MCF 10A (cell line): ENCODE results near the gene MTUS2. TPM values are rescaled to one million over a fixed set of nuclear protein-coding genes. Genes with fewer than 3 reads are reported as not detected.

Source experiments
- BruUV-seq: library from RNA; stranded (reverse); fragments of 400-500 nt; replicated peaks from 2 replicates; lab custom pipeline; 2021; lab: Mats Ljungman, UMichigan
- CTCF ChIA-PET: fragments of 300-600 bp; sonication (Branson Sonifier 250); formaldehyde crosslinking; extraction: SDS; loops from one replicate; lab custom pipeline; 2021; ENCODE audit warnings: antibody characterized with exemption, inconsistent platforms; lab: Yijun Ruan, JAX
- POLR2A ChIA-PET: fragments of 300-600, 350-650 bp; sonication (Branson Sonifier 250); formaldehyde crosslinking; extraction: SDS; loops from one replicate; lab custom pipeline; 2020; ENCODE audit warnings: antibody characterized with exemption, inconsistent platforms; lab: Yijun Ruan, JAX
- DNase-seq: peaks from one replicate; pipeline ENCODE4 v3.0.0-alpha.2; 2018; ENCODE audit not compliant: unreplicated experiment
- H3K27ac Mint-ChIP-seq: one replicate; pipeline ENCODE4 v1.8.0; 2022; ENCODE audit warnings: mild to moderate bottlenecking, low read depth, mixed read lengths; ENCODE audit not compliant: unreplicated experiment
- H3K27me3 Mint-ChIP-seq: one replicate; pipeline ENCODE4 v1.8.0; 2022; ENCODE audit warnings: mixed read lengths; ENCODE audit not compliant: insufficient read depth, unreplicated experiment
- H3K36me3 Mint-ChIP-seq: one replicate; pipeline ENCODE4 v1.8.0; 2022; ENCODE audit warnings: mild to moderate bottlenecking, moderate library complexity, mixed read lengths; ENCODE audit not compliant: insufficient read depth, unreplicated experiment
- H3K4me1 Mint-ChIP-seq: one replicate; pipeline ENCODE4 v1.8.0; 2022; ENCODE audit warnings: mixed read lengths; ENCODE audit not compliant: insufficient read depth, unreplicated experiment
- H3K4me3 Mint-ChIP-seq: one replicate; pipeline ENCODE4 v1.8.0; 2022; ENCODE audit warnings: mild to moderate bottlenecking, moderate library complexity, mixed read lengths; ENCODE audit not compliant: unreplicated experiment
- H3K9me3 Mint-ChIP-seq: one replicate; pipeline ENCODE4 v1.8.0; 2022; ENCODE audit warnings: mixed read lengths; ENCODE audit not compliant: unreplicated experiment
- intact Hi-C: fragments of 100-400 bp; cut with micrococcal nuclease; formaldehyde crosslinking; loops from 2 replicates; pipeline ENCODE4 v1.14.1; 2022
- total RNA-seq: library from RNA; stranded (reverse); gene quantifications from 2 replicates; pipeline ENCODE4 v1.2.3, GENCODE V29; 2022
- TF ChIP-seq, protein P1 (sequence below): fragments of 200-600 bp; IDR thresholded peaks from one replicate; pipeline ENCODE4 v1.8.0; 2022; ENCODE audit warnings: antibody characterized with exemption, mild to moderate bottlenecking; ENCODE audit not compliant: unreplicated experiment

Gene MTUS2
- total RNA-seq, 1 experiment from 2014 or later: not detected

DNA sequence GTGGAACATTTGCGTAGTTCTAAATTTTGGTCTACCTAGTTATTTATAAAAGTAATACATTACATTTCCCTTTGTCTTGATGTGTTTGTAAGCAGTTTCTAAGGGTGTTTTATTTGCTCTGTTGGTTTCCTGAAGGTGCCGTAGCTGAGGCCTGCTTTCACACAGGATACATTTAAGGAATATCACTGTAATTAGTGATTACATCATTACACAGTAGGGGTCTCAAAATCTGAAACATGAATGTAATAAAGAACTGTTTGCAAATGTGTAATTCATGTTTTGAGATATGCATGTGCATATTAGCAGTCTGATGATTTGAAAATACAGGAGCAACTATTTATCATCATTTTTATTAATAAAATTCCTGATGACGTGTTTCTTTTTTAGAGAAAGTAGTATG, 281.8 kb downstream of the MTUS2 start:
- POLR2A ChIA-PET: interaction anchor here (1.0 kb wide), 1 partner anchor 14 kb away, joined by 3 read pairs; no protein-coding TSS in a partner anchor
- Mint-ChIP-seq H3K36me3 (no peaks in the 10 kb centered on the region), H3K9me3 (peaks cover 7% of the 10 kb centered on the region), H3K4me3 (no peak overlapping the region), H3K4me1 (no peaks in the 10 kb centered on the region), H3K27me3 (no peaks in the 10 kb centered on the region), H3K27ac (no peak overlapping the region)
- TF ChIP-seq, protein P1, sequence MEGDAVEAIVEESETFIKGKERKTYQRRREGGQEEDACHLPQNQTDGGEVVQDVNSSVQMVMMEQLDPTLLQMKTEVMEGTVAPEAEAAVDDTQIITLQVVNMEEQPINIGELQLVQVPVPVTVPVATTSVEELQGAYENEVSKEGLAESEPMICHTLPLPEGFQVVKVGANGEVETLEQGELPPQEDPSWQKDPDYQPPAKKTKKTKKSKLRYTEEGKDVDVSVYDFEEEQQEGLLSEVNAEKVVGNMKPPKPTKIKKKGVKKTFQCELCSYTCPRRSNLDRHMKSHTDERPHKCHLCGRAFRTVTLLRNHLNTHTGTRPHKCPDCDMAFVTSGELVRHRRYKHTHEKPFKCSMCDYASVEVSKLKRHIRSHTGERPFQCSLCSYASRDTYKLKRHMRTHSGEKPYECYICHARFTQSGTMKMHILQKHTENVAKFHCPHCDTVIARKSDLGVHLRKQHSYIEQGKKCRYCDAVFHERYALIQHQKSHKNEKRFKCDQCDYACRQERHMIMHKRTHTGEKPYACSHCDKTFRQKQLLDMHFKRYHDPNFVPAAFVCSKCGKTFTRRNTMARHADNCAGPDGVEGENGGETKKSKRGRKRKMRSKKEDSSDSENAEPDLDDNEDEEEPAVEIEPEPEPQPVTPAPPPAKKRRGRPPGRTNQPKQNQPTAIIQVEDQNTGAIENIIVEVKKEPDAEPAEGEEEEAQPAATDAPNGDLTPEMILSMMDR: no peak
- intact Hi-C loops: no loop called here
- no TSS peak for BruUV-seq
- DNase-seq: no peak
- CTCF ChIA-PET: interaction anchor here (0.6 to 0.7 kb wide), 3 partner anchors 10 to 27 kb away, joined by 3 read pairs; no protein-coding TSS in a partner anchor

DNA sequence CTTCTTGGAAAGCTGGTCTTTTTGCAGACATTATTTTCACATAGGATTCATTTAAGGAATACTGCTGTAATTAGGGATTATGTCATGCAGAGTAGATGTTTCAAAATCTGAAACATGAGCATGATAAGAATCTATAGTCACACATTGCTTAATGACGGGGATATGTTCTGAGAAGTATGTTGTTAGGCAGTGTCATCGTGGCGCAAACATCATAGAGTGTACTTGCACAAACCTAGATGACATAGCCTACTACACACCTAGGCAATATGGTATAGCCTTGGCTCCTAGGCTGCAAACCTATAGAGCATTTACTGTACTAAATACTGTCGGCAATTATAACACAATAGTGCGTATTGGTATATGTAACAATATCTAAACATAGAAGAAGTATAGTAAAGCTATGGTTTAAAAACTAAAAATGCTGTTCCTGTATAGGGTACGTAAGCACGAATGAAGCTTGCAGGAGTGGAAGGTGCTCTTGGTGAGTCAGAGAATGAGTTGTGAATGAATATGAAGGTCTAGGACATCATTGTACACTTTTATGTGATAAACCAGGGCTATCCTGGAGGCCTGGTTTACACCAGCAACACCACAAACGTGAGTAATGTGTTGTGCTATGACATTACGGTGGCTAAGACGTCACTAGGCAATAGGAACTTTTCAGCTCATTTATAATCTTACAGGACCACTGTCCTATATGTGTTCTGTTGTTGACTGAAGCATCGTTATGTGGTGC, 283.1 kb downstream of the MTUS2 start:
- Mint-ChIP-seq H3K36me3 (no peaks in the 10 kb centered on the region), H3K4me1 (no peaks in the 10 kb centered on the region), H3K27ac (no peak overlapping the region), H3K27me3 (no peaks in the 10 kb centered on the region), H3K9me3 (peaks cover 9% of the 10 kb centered on the region), H3K4me3 (no peak overlapping the region)
- BruUV-seq: no TSS peak
- CTCF ChIA-PET: no interaction called here
- intact Hi-C loops: no loop called here
- POLR2A ChIA-PET: interaction anchor here (0.6 kb wide), 1 partner anchor 214 kb away, joined by 3 read pairs; no protein-coding TSS in a partner anchor
- no peak for DNase-seq
- TF ChIP-seq, protein P1: no peak

DNA sequence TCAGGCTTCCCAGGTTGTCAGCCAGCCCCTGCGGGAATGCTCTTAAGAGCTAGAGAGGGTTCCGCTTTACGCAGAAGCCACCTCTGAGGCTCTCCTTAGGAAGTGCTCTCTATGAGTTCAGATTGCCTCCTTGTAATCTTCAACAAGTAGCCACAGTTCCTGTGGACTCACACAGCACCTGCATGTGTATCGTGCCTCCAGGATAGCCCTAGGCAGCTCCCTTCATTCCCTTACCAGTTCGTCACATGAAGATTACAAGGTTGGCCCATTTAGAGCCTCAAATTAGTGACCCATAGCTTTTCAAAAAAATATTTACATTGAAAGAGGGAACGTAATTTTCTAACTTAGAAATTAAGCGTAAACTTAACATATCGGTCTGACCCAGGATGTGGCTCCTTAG, 284.3 kb downstream of the MTUS2 start:
- intact Hi-C loops: no loop called here
- Mint-ChIP-seq H3K4me1 (no peaks in the 10 kb centered on the region), H3K36me3 (no peaks in the 10 kb centered on the region), H3K27me3 (no peaks in the 10 kb centered on the region), H3K9me3 (peaks cover 9% of the 10 kb centered on the region), H3K4me3 (no peak overlapping the region), H3K27ac (no peak overlapping the region)
- no TSS peak for BruUV-seq
- TF ChIP-seq, protein P1: no peak
- ChIA-PET POLR2A (no interaction called here), CTCF (no interaction called here)
- no peak for DNase-seq

DNA sequence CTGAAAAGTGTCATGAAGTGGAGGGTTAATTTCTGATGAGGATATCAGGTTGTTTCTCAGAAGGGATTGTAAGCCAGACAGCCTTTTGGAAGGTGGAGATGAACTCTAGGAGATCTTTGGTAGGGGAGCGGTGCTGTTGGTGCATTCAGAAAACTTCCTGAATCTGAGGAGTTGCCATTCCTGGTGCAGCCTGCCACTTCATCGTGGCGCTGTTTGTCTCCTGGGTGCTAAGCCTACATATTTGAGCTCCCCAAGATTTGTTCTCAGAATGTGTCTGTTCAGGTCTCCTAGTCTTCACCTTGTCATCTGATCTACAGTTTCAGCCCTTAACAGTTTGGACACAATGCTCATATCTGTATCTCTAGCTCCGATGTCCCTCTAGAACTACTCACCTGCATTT, 285.6 kb downstream of the MTUS2 start:
- H3K9me3 Mint-ChIP-seq: peaks cover 9% of the 10 kb centered on the region
- ChIA-PET POLR2A (no interaction called here), CTCF (interaction anchor here (0.8 to 1.2 kb wide), 2 partner anchors 9 kb away, joined by 3 to 5 read pairs; no protein-coding TSS in a partner anchor)
- no peak overlapping the region for H3K4me3 Mint-ChIP-seq
- TF ChIP-seq, protein P1: no peak
- intact Hi-C loops: no loop called here
- H3K27me3 Mint-ChIP-seq: no peaks in the 10 kb centered on the region
- H3K36me3 Mint-ChIP-seq: no peaks in the 10 kb centered on the region
- H3K27ac Mint-ChIP-seq: no peak overlapping the region
- DNase-seq: peak; percentile 6
- no peaks in the 10 kb centered on the region for H3K4me1 Mint-ChIP-seq
- no TSS peak for BruUV-seq
